Measurements from ENCODE around the gene MPZL1. TPM values are rescaled to one million over a fixed set of nuclear protein-coding genes. Genes with fewer than 3 reads are reported as not detected.

Gene MPZL1
- total and polyA plus RNA-seq, 2 donors (not counting 3 experiments of a cell fraction or from before 2014, with no cell fraction given): 41.7 to 99.1 TPM

DNA sequence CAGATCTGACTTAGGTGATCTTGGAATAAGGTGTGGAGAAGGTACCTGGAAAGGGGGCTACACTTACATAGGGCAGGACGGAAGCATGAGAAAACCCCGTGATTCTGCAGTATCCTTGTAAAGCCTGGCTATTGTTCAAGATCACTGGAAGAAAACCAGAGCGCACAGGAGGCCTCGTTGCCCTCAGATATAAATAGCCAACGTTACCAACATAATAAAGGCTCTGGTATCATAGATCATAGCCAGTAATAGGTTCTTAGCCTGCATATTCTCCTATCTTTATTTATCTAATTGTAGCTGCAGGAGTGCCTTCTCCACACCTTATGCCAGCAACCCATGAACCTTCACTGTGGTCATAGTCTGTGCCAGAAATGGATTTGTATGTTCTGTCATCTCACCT lies 35.9 kb upstream of the MPZL1 start:
- ChIA-PET POLR2A (no interaction called here), CTCF (interaction anchor here (3.1 kb wide), 1 partner anchor 85 kb away, joined by 78 read pairs; no protein-coding TSS in a partner anchor)
- no TSS peak for BruUV-seq (replicated peaks)
- Histone ChIP-seq H3K4me1 (ENCODE audit: control insufficient read depth, extremely low read depth, insufficient read depth, low read length) (peaks cover 4% of the 10 kb centered on the region), H3K9ac (replicated peaks; ENCODE audit: extremely low read depth, insufficient read depth, low read length) (no peak overlapping the region), H3K9me3 (replicated peaks; ENCODE audit: control insufficient read depth, insufficient read depth, low read length) (no peaks in the 10 kb centered on the region), H3K27ac (ENCODE audit: insufficient read depth, low read depth, low read length) (no peak overlapping the region), H3K4me3 (replicated peaks in 1 of 3; ENCODE audit: insufficient read depth in 1 of 3, low read depth in 1 of 3, low read length in 3 of 3) (no peak overlapping the region), H3K27me3 (ENCODE audit: control insufficient read depth in 2 of 2, insufficient read depth in 2 of 2, low read length in 2 of 2) (peaks cover 4 to 5% of the 10 kb centered on the region in 2 experiments), H2AFZ (ENCODE audit: low read depth, low read length) (no peak overlapping the region), H3K9me1 (replicated peaks; ENCODE audit: control insufficient read depth, extremely low read depth, insufficient read depth, low read length) (no peaks in the 10 kb centered on the region), H3K4me2 (ENCODE audit: insufficient read depth, low read length) (no peak overlapping the region), H3K36me3 (ENCODE audit: control insufficient read depth in 2 of 2, extremely low read depth in 1 of 2, insufficient read depth in 2 of 2, low read length in 2 of 2) (no peaks in the 10 kb centered on the region), H3K79me2 (ENCODE audit: control insufficient read depth, insufficient read depth, low read length) (no peaks in the 10 kb centered on the region), H4K20me1 (replicated peaks; ENCODE audit: control insufficient read depth, extremely low read depth, insufficient read depth, low read length) (no peaks in the 10 kb centered on the region)
- TF ChIP-seq, protein P1, sequence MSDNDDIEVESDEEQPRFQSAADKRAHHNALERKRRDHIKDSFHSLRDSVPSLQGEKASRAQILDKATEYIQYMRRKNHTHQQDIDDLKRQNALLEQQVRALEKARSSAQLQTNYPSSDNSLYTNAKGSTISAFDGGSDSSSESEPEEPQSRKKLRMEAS (IDR thresholded peaks at IDR 0.05; ENCODE audit: insufficient read depth, insufficient read length): no peak
- TF ChIP-seq JUN (IDR thresholded peaks at IDR 0.05; ENCODE audit: borderline replicate concordance, insufficient read depth, insufficient read length, low read depth) (no peak), POLR2A (IDR thresholded peaks at IDR 0.05; ENCODE audit: low read depth, low read length) (no peak), GATA2 (IDR thresholded peaks at IDR 0.05; ENCODE audit: insufficient read depth, insufficient read length, low read depth, low read length) (no peak), MYC (IDR thresholded peaks at IDR 0.05; ENCODE audit: low read depth, low read length) (no peak), POLR2AphosphoS5 (IDR thresholded peaks at IDR 0.05; ENCODE audit: insufficient read depth, low read depth, low read length) (no peak), FOS (IDR thresholded peaks at IDR 0.05; ENCODE audit: borderline replicate concordance, insufficient read depth, low read length) (no peak), EZH2 (IDR thresholded peaks at IDR 0.05; ENCODE audit: borderline replicate concordance, low read depth, low read length, severe bottlenecking) (no peak)
- TF ChIP-seq, protein P2, sequence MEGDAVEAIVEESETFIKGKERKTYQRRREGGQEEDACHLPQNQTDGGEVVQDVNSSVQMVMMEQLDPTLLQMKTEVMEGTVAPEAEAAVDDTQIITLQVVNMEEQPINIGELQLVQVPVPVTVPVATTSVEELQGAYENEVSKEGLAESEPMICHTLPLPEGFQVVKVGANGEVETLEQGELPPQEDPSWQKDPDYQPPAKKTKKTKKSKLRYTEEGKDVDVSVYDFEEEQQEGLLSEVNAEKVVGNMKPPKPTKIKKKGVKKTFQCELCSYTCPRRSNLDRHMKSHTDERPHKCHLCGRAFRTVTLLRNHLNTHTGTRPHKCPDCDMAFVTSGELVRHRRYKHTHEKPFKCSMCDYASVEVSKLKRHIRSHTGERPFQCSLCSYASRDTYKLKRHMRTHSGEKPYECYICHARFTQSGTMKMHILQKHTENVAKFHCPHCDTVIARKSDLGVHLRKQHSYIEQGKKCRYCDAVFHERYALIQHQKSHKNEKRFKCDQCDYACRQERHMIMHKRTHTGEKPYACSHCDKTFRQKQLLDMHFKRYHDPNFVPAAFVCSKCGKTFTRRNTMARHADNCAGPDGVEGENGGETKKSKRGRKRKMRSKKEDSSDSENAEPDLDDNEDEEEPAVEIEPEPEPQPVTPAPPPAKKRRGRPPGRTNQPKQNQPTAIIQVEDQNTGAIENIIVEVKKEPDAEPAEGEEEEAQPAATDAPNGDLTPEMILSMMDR (IDR thresholded peaks at IDR 0.05; ENCODE audit: extremely low read depth in 1 of 2, insufficient read depth in 1 of 2, low read depth in 1 of 2, low read length in 2 of 2): no peak
- DNase-seq (ENCODE audit: low read depth, low spot score): no peak
- dilution Hi-C loops (cut with MboI; ENCODE audit: extremely low pct_ligation_motif_present, low sequenced_read_pairs) (no loop called here), intact Hi-C loops (cut with micrococcal nuclease) (loop anchor here (5.0 to 10.0 kb wide), 2 partner anchors 241 to 619 kb away; no protein-coding TSS in a partner anchor)
- no peak for FAIRE-seq
